HG03558 (cell line): Measurements from ENCODE around the gene TMEM89.

Source experiments
- ATAC-seq: cut with Tn5 transposase; IDR thresholded peaks from one replicate; pipeline ENCODE4 v1.9.1; 2021; ENCODE audit warnings: moderate number of reproducible peaks; ENCODE audit not compliant: unreplicated experiment; ENCODE audit errors: extremely low read depth

TMEM89 gene

GRCh38 chr3:48619541-48620524 lies 1.7 kb downstream of the TMEM89 start:
- ATAC-seq, result no peak

- ATAC-seq, result no peak
Measured at GRCh38 chr3:48617559-48617958, 4.0 kb downstream of the TMEM89 start.

- ATAC-seq, result no peak
Measured at GRCh38 chr3:48614044-48614443, 7.5 kb downstream of the TMEM89 start.

DNA sequence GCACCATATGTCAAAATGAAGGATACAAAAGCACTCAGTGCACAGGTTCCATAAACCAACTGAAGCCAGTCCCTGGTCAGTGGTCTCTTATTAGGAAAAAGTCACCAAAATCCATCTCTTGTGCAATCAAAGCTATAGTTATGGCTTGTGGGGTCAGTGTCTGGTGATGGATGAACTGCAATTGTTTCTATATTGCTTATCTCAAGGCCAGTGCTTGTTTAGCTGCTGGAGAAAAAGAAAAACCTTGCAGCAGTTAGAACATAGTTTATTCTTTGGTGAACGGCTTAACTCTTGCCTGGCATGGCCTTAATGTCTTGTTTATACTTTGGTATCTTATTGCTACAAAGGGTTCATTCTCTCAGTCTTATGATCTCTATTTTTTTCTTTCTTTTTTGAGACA lies 9.3 kb downstream of the TMEM89 start:
- ATAC-seq, result no peak

DNA sequence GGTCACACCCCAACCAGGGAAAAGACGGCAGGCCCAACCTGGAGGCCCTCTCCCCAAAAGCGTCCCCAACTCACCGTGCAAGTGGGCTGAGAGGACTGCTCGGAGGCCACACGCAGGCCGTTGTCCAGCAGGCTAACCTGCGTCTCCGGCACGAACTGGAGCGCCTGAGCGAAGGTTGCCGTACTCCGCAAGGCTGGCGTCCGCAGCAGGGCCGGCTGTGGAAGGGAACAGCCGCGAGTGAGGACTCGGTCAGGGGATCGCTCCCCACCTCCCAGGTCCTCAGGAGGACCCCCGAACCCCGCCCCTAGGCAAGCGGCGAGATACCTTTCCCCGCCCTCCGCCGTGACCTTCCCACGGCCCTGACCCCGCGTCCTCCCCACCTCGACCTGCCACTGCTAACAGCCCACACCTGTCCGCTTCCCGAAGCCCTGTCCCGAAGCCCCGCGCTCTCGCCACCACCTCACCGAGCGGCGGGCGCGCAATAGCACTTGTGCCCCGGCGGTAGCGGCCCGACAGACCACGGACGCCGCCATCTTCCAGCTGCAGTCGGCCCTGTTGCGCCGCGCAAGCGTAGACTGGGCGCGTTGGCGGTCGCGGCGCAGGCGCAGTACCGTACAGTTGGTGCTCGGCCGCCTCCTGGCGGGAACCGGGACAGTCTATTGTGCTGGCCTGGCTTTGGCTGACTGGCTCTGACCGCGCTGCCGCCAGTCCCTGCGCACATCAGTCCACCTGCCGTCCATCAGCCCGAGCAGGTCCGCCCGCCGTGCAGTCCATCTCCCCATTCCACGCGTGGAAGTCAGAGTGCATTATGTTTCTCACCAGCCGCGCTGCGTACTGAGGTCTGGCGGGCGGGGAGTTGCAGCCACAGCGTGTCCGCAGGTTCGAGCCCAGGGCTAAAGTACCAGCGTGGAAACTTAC lies 12.2 kb downstream of the TMEM89 start, which contains the start of gene UQCRC1:
Gene UQCRC1 (minus strand): TSS at position 559 of the 918 bp plus-strand sequence. CDS start 26 bp downstream, at position 533.
- ATAC-seq, result peak; percentile 95

DNA sequence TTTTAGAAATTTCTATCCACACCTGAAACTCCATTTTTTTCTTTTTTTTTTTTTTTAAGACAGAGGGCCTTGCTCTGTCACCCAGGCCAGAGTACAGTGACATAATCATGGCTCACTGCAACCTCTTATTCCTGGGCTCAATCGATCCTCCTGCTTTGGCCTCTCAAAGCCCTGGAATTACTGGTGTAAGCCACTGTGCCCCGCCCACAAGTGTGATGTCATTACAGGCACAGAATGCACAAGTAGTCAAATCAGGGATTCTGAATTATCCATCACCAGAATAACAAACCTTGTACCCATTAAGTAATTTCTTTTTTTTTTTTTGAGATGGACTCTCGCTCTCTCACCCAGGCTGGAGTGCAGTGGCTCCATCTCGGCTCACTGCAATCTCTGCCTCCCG lies 14.1 kb downstream of the TMEM89 start:
- no peak for ATAC-seq

DNA sequence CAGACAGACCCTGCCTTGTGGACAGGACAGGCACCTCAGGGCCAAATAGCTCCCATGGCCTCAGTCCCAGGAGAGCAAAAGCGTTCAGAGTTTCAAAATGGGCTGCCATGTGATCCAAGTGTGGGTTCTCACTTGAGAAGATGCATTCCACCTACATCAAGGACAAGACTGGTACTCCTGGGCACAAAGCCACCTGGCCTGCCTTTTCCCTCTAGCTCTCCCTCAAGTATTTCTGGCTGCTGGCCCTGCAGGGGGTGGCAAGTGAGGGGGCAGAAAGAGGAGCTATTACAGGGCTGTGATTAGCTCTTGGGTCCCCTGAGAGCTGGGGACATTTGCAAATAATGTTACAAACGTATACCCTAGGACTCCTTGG lies 20.0 kb downstream of the TMEM89 start:
- no peak for ATAC-seq

DNA sequence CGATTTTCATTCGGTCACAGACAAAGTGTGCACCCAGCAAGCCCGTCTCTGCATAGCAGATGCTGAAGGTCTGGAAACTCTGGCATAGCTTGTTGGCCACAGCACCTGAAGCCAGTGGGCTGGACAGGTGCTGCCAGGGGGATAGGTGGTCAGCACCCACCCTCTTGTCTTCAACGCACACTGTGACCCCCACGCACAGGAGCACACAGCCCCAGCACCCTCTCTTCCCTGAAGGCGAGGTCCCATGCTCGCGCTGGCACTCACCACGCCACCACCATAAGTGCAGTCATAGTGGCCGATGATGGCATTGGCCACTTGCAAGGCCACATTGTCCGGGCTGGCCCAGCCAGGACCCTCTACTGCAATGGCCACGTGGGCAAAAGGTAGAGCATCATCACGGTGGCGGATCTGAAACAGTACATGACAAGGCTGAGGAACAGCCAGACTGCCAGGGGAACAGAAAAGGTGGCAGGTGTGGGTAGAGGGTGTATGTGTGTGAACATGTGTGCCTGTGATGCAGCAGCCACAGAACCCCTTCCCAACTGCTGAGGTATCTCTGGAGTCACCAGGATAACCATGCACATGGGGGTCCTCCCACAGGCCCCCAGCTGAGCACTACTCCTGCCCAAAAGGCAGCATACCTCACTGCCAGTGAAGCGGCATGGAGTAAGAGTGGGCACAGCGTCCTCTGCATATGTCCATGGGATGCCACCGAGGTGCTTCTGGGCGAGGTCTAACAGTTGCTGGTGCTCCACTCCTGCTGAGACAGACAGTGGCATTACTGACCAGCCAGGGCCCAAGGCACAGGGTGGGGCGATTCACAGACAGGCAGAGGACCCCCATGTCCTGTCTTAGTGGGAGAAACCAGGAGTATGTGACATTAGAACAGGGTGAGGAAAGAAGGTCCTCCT lies 20.6 kb downstream of the TMEM89 start:
- no peak for ATAC-seq

DNA sequence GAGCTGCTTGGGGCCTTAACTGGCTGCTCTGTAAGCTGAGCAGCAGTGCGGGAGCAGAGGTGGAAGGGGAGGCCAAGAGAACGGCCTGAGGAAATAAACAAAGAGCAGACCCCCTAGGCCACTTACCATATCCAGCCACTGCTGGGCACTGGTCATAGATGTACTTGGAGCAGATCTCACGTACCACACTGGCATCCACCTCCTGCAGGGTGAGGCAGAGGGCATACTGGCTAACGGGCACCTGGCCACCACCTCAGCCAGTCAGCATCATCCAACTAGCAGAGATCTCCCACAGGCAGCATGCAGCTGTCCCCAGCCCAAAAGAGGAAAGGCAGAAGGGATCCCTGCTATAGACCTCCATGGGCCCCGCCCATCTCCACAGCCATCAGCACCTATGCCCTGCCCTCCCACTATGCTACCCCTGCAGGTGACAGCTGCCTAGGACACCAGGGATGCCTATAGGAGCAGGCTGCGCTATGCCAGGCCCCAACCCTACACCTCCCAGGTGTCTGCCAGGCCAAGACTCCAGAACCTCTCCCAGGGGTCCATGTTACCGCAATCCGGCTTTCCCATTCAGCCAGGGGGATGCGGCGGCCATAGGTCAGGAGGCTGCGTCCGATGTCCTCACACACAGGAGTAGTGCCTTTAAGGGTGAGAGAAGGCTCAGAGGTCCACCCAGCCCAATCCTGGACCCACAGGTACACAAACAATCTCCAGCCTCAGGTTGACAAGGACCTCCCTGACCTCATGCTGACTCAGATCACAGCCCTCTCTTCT lies 21.9 kb downstream of the TMEM89 start:
- no peak for ATAC-seq

DNA sequence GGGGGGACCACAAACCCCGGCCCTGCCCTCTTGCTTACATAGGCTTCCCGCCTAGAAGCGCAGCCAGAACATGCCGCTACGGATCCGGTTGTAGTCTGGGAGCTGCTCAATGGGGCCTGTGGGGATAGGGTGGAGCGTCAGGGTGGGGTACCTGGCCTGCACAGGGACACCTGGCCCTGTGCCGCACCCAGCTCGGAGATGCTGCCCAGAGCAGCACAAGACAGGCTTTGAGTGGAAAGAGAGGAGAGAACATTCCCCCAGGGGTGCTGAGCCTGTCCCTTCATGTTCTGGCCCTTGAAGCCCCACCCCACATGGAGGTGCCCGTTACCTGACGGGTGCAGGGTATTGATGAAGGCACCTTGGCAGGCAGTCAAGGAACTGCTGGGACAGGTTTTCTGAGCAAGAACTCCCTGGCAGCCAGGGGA lies 22.5 kb downstream of the TMEM89 start:
- ATAC-seq, result no peak

DNA sequence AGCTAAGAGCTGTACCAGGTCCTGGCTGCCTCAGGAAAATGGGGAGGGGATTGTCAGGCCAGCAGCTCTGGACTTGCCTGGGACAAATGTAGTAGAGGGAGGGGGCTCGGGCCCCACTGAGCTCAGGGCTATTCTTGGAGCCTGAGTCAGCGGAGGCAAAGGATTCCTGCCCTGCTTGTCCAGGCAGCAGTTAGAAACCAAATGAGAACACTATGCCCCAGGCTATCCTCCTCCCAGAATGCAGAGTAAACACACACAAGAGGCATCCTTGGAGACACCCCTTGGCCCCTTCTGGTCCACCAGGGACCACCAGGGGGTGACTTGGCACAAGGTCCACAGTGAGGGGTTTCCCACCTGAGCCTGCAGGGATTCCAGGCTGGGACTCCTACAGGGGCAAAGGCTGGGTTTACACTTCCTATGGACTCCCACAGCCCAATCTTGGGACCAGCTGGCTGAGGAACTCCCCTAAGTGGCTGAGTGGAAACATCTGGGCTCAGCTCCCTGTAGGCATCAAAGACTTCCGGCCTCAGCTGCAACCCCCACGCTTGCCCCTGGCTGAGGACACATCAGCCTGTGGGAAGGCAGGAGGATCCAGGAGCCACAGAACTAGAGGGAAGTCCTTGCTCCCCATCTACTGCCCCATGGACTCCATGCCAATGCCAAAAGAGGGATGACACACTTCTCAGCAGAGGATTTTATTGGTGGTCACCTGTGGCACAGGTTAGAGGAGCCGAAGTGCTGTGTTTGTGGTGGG lies 23.1 kb downstream of the TMEM89 start:
- ATAC-seq, result no peak

DNA sequence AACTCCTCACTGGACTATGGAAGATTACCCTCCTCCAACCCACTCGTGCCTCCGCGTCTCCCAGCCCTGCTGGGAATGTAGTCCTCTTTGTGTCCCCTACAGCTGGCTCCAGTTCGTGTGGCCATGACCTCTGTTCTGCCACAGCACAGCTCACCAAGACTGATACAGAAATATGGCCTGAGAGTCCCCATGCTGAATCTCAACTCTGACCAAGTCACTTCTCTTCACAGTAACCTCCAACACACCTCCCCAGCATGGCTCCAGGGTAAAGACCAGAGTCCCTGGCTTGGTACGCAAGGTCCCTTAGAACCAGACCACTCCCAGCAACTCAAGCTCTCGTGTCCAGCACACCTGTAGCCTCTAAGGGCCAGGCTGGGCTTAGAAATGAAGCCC lies 24.2 kb downstream of the TMEM89 start:
- no peak for ATAC-seq

DNA sequence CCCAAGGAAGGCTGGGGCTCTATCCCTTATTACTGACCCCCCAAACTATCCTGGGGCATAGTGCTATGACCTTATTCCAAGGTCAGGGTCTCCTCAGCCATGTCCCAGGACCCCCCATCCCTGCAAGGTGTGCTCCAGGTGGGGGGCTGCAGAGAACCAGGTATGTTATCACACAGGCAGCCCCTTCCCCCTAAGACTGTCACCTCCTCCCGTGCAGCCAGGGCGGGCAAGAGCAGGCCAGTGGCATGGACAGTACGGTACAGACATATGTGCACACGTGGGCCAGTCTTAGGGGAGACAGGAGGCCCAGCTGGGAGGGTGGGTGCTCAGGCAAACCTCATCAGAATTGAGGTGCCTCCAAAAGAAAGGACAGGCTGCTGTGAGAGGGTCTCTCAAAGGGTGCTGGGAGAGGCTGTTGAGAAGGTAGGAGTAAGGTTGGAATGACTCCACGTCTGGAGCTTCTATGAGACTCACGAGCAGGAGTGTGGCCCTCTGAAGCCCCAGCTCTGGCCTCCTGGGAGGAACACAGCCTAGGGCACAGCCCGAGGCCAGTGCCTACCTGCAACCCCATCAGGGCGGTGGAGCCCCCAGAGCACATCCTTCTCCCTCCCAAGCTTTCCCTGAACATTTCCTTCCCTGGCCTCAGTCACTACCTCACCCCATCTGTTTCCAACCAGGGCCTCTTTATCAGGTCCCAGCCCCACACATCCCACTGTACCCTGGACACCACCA lies 24.7 kb downstream of the TMEM89 start:
- no peak for ATAC-seq

DNA sequence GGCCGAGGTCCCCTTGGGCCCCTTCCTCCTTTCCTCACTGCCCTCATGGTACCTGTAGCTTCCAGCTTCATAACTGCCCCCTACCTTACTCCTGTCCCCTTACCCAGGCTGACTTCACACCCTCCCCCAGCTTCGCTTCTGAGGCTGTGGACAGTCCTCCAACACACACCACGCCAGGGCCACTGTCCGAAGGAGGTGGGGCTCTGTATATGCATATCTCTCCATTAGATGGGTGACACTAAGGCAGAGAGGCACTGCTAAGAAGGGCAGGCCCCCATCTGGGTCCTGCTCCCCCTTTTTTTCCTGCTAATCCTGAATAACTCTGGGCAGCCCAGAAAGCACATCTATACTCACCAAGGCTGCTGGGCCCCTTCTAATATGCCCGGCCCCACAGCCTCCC lies 25.4 kb downstream of the TMEM89 start:
- ATAC-seq, result no peak

- ATAC-seq, result no peak
Measured at GRCh38 chr3:48595526-48596121, 25.9 kb downstream of the TMEM89 start.

- ATAC-seq, result no peak
Measured at GRCh38 chr3:48595075-48595525, 26.5 kb downstream of the TMEM89 start, which contains the start of gene COL7A1. COL7A1 (minus strand) TSS chr3:48595329; CDS start chr3:48595159, 170 bp downstream.

DNA sequence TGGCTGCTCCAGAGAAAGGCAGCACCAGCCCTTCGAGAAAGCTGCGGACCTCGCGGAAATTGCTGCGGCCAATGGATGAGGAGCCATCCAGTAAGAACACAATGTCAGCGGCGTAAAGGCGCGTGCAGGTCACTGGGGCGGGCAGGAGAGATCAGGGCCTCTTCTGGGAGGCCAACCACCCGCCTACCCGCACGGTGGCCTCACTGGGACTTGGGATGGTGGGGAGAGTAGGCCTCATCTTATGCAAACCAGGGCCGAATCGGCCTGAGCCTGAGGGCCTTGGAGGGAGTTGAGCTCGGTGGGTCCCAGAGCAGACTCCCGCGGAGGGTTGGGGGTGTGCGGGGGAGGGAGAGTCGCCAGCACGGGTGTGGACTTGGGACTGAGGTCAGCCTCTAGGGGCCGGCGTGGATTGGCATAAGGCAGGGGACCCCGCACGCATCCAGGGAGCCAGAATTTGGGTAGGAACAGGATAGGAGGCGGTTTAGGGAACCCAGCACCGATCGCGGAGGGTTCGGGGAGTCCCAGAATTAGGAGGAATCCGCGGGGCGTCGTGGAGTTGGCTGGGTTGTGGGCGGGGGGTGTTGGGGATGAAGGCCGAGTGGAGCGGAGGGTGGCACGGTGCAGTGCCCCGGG lies 27.0 kb downstream of the TMEM89 start:
- no peak for ATAC-seq
